CD4-positive, alpha-beta T cell treated with Interleukin-6 for 4 hours (primary cell): ENCODE data around the gene MTHFD1L.
A peak's percentile ranks its signal among the peaks of the same experiment; 100 is the strongest.
"Not testable (repeated sequence)": the region's sequence is repeated elsewhere in the genome, so short reads cannot be mapped to it uniquely, and the experiment has no call there.

Experiments used
- DNase-seq: peaks from one replicate; pipeline ENCODE4 v3.0.0-alpha.2; 2020; ENCODE audit warnings: mixed read lengths

The MTHFD1L gene

DNA sequence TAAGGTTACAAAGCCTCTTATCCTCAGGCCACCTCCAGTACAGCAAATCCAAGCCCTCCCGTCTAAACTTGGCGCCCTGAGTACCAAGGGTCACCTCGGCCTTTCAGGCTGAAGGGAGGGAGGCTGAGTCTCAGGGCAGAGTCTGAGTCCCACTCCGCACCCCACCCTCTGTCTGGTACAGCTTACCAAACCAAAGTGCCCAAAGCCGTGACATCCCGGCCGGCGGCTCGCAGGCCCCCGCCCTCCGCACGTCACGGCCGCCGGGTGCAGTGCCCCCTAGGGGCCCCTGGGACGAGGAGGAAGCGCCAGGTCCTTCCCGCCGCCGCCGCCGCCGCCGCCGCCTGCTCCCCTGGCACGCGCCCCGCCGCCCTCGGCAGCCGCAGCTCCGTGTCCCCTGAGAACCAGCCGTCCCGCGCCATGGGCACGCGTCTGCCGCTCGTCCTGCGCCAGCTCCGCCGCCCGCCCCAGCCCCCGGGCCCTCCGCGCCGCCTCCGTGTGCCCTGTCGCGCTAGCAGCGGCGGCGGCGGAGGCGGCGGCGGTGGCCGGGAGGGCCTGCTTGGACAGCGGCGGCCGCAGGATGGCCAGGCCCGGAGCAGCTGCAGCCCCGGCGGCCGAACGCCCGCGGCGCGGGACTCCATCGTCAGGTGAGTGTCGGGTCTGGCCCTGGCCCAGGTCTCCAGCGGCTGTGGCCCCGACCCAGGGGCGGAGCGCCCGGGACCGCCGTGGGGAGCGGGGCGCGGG lies at the start of gene MTHFD1L:
TSS of gene MTHFD1L (plus strand) at position 297 of the 741 bp plus-strand sequence. CDS start at position 418, 121 bp downstream.
- peak; percentile 81 for DNase-seq

GRCh38 chr6:150816554-150816953 lies 48.9 kb upstream of the MTHFD1L start:
- DNase-seq: not testable (repeated sequence)

DNA sequence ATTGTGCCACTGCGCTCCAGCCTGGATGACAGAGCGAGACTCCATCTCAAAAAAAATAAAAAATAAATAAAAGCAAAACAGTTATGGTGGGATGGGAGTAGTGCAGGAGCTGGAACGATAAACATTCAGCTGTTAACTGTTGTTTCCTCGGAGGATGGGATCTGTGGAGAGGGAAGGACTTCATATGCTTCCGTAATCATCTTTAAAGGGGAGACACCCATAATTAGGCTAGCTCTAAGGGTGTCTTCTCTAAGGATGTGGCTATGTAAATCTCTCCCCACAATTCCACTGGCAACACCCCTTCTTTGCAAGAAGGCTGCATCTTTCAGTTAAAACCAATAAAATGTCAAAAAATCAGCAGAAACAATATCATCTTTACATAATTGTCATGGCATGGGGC lies 42.6 kb upstream of the MTHFD1L start:
- DNase-seq: no peak

DNA sequence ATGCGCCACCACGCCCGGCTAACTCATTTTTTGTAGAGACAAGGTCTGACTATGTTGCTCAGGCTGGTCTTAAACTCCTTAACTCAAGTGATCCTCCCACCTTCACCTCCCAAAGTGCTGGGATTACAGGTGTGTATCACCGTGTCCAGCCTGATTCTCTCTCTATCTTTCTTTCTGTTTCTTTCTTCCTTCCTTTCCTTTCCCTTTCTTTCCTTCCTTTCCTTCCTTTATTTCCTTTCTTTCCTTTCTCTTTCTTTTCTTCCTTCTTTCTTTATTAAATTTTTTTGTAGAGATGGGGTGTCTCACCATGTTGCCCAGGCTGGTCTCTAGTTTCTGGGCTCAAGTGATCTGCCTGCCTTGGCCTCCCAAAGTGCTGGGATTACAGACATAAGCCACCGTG lies 38.7 kb upstream of the MTHFD1L start:
- DNase-seq: no peak

DNA sequence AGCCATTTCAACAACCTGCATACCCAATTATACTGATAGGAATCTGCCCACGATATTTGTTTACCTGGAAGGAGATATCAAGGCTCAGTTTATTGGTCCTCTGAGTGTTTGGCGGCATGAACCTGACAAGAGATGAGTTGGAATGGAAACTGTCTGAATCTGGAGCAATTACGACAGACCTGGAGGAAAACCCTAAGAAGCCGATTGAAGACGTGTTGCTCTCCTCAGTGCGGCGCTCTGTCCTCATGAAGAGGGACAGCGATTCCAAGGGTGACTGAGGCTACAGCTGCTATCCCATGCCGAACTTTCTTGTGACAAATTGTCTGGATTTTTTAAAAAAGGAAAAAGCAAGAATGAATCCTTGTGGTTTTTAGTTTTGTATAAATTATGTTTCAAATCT lies 37.4 kb upstream of the MTHFD1L start:
- not testable (repeated sequence) for DNase-seq

DNA sequence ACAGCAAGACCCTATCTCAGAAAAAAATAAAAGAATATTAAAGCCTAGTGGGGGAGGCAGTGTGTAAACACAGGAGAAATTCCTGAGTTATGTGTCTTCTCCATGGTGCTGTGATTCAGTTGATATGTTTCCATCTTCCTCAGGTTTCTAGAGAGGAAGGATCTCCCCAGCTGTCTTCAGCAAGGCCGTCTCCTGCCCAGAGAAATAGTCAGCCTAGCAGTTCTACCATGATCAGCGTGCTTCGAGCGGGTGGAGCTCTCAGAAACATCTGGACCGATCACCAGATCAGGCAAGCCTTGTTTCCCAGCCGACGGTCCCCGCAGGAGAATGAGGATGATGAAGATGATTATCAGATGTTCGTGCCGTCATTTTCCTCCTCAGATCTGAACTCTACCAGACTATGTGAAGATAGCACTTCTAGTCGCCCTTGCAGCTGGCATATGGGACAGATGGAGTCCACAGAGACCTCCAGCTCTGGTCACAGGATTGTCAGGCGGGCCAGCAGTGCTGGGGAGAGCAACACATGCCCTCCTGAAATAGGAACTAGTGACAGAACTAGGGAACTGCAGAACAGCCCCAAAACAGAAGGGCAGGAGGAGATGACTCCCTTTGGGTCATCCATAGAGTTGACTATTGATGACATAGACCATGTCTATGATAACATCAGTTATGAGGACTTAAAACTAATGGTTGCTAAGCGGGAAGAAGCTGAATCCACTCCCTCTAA lies 34.9 kb upstream of the MTHFD1L start:
- DNase-seq: no peak

DNA sequence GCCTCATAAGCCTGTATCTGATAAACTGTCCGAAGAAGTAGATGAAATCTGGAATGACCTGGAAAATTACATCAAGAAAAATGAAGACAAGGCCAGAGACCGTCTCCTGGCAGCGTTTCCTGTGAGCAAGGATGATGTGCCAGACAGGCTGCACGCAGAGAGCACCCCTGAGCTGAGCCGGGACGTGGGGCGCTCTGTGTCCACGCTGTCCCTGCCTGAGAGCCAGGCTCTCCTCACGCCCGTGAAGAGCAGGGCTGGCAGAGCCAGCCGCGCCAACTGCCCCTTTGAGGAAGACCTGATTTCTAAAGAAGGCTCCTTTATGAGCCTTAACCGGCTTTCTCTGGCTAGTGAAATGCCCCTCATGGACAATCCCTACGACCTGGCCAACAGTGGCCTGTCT lies 33.9 kb upstream of the MTHFD1L start:
- DNase-seq: no peak

GRCh38 chr6:150835620-150836019 lies 29.9 kb upstream of the MTHFD1L start:
- no peak for DNase-seq

- DNase-seq: no peak
Observed at GRCh38 chr6:150840185-150840584, 25.3 kb upstream of the MTHFD1L start.

DNA sequence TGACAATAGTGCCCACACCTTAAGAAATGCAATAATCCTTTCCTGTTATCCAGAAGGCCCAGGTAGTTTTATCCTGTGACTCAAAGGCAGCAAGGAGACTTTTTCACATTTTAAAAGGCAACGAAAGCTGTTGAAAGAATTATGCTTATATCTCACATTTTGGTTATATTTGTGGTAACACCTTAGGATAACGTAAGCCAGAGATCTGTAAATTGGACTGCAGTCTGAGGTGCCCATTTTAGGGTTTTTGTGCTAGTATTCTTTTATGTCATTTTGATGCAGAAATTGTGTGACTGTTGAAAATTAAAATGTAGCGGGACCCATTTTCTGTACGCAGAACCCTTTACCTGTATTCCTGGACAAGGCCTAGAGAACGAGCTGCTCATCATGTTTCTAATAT lies 24.3 kb upstream of the MTHFD1L start:
- no peak for DNase-seq

DNA sequence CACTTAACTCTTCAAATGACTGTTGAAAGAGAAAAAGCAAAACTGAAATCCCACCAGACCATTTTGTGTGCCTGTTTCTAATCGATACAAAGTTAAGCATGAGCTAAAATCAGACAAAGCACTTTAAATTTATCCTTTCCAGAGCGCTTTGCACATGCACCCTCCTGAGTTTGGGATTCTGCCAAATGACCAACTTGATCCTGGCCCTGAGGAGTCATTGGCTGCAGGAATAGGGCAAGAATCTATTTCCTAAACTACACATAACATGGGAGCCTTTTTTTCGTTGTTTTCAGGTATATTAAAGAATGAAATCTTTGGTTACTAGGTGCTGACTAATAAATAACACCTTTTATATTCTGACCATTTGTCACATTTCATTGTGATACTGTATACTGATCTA lies 23.8 kb upstream of the MTHFD1L start:
- DNase-seq: no peak

GRCh38 chr6:150844371-150844770 lies 21.1 kb upstream of the MTHFD1L start:
- DNase-seq: no peak

DNA sequence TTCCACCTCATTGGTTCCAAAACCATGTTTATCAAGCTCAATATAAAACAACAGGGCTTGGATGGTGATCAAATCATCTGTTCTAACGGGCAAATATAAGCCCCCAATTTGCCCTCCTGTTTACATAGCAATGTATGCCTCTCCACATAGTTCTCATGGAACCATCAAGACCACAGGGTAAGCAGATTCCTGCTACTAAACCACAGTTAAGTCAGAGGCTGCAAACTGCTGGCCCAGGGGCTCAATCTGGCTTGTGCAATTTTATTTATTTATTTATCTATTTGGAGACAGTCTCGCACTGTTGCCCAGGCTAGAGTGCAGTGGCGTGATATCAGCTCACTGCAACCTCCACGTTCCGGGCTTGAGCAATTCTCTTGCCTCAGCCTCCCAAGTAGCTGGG lies 18.9 kb upstream of the MTHFD1L start:
- no peak for DNase-seq

DNA sequence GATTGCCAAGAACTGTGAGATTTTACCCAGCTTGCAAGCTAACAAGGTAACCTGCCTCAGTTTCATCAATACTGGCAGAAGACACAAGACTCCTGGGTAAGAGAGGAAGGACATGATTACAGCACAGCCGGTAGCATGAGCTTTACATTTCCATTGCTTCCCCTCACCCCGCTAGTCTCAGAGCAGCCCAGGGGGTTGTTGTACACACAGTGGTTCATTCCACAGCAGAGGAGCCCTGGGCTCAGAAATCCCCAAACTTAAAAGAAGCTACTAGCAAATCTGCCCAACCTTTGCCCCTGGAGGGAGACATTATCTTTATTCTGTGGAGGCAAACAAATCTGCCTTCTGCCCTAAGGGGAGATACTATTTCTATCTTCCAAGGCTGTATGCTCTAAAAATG lies 17.1 kb upstream of the MTHFD1L start:
- no peak for DNase-seq

DNA sequence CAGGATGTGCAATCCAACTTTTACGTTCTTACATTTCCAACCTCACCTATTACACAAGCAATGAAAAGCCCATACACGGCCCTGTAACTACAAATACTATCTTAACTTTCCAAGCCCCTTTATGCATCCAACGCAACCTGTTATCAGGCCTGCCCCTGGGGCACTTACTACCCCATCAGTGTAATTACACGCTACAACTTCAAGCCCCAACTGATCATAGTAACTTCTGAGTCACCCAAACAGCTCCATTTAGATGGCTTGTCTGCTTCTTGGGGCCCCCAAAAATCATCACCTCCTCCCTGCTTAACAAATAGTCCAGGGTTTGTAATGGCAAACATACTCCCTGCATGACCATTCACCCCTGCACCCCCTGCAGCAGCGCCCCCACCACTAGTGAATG lies 11.1 kb upstream of the MTHFD1L start:
- DNase-seq: not testable (repeated sequence)

DNA sequence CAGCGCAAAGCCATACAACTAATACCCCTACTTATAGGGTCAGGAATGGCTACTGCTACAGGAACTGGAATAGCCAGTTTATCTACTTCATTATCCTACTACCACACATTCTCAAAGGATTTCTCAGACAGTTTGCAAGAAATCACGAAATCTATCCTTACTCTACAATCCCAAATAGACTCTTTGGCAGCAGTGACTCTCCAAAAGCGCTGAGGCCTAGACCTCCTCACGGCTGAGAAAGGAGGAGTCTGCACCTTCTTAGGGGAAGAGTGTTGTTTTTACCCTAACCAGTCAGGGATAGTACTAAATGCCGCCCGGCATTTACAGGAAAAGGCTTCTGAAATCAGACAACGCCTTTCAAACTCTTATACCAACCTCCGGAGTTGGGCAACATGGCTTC lies 10.3 kb upstream of the MTHFD1L start:
- DNase-seq: not testable (repeated sequence)

DNA sequence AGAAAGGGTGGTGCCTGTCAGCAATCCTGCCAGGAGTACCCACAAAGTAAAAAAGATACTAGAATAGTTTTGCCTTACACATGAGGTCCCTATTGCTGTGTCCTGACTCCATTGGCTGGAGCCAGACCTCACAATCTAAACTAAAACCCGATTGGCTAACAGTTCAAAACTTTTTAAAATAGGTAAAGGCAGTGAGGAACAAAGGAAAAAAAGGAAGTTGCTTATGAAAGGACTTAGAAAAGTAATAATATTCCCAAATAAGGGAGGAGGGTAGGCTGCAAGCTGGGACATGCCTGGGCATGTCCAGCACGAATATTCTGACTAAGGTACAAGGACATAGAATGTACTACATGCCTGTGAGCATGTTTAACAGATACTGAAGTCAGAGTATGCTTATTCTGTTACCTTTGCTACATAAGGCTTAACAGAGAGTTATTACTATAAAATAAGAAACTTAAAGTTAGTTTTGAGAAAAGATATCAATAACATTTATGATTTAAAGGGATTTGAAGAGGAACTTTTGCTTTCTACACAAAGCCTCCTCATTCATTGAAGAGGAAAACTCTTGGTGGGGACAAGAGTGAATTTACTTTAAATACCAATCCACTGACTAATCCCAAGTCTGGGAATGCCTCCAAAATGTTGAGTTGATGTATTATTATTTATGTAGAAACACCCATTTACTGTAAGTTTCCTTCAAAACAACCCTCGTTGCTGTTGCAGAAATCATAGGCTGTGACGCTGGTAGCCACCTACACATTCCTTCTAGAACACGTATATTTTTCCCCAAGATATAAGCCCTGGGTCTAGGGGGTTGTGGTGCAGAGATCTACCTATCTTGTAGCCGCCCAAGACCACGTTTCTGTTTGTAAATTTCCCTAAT lies 8.2 kb upstream of the MTHFD1L start:
- DNase-seq: no peak

GRCh38 chr6:150857945-150858308 lies 7.6 kb upstream of the MTHFD1L start:
- no peak for DNase-seq

DNA sequence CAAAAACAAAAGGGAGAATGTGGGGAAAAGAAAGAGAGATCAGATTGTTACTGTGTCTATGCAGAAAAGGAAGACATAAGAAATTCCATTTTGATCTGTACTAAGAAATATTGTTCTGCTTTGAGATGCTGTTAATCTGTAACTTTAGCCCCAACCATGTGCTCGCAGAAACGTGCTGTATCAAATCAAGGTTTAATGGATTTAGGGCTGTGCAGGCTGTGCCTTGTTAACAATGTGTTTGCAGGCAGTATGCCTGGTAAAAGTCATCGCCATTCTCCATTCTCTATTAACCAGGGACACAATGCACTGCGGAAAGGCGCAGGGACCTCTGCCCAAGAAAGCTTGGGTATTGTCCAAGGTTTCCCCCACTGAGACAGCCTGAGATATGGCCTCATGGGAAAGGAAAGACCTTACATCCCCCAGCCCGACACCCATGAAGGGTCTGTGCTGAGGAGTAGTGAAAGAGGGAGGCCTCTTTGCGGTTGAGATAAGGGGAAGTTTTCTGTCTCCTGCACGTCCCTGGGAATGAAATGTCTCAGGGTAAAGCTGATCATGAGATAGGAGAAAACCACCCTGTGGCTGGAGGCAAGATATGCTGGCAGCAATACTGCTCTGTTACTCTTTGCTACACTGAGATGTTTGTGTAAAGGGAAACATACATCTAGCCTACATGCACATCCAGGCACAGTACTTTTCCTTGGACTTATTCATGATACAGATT lies 3.9 kb upstream of the MTHFD1L start:
- not testable (repeated sequence) for DNase-seq

DNA sequence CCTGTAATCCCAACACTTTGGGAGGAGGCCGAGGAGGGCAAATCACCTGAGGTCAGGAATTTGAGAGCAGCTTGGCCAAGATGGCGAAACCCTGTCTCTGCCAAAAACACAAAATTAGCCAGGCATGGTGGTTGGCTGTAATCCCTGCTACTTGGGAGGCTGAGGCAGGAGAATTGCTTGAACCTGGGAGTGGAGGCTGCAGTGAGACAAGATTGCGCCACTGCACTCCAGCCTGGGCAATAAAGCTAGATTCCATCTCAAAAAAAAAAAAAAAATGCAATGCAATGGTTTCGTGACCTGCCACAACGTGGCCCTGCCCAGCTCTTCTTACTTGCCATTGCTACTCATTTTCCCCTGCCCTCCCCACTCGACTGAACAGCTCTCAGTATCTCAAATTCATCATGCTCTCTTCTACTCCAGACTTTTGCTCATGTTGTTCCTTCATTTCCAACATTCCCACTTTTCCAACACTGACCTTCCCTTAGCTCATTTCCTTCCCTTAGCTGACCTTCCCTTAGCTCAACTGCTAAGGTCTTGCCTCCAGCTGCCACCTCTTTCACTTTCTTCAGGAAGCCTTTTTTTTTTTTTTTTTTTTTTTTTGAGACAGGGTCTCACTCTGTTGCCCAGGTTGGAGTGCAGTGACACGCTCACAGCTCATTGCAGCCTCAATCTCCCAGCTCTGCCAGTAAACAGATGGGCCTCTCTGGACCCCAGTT lies 2.1 kb upstream of the MTHFD1L start:
- DNase-seq: no peak

DNA sequence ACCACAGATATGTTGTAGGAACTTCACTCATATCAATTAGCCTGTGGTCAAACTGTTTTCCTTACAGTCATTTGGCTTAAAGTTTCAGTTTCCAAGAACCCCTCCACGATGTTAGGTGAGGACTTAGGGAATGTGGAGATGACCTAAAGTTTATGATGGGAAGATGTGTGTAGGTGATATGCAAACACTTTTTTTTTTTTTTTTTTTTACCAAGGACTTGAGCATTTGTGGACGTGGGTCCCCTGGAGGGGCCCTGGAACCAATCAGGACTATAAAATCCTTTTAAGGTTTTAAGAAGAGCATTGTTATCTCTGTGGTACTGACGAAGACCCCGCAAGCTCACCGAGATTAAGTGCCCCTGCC lies 478 bp upstream of the MTHFD1L start:
- DNase-seq: no peak
